Measurements from ENCODE around the gene TASOR2. TPM values are rescaled to one million over a fixed set of nuclear protein-coding genes. Genes with fewer than 3 reads are reported as not detected.

The TASOR2 gene
- total RNA-seq, 1 experiment from 2014 or later, result 55.3 TPM

GRCh38 chr10:5662708-5663579, 21.7 kb upstream of the TASOR2 start:
- Histone ChIP-seq H3K36me3 (0 out of 2 replicates have a peak, but pooled peaks cover 3% of the 10 kb centered on the region), H3K9me3 (replicated peaks) (no peaks in the 10 kb centered on the region), H3K27ac (no peak overlapping the region), H3K27me3 (replicated peaks) (peaks cover 8% of the 10 kb centered on the region), H3K4me3 (no peak overlapping the region), H3K4me1 (replicated peaks) (peaks cover 16% of the 10 kb centered on the region)
- no peak for DNase-seq (ENCODE audit: low read depth in 1 of 2, low spot score in 2 of 2)

- Histone ChIP-seq H3K4me1 (replicated peaks) (peaks cover 16% of the 10 kb centered on the region), H3K27ac (no peak overlapping the region), H3K27me3 (replicated peaks) (peaks cover 17% of the 10 kb centered on the region), H3K9me3 (replicated peaks) (no peaks in the 10 kb centered on the region), H3K4me3 (no peak overlapping the region), H3K36me3 (0 out of 2 replicates have a peak, but pooled peaks cover 3% of the 10 kb centered on the region)
- DNase-seq (ENCODE audit: low read depth in 1 of 2, low spot score in 2 of 2), result no peak
Observed at GRCh38 chr10:5663692-5664427, 20.8 kb upstream of the TASOR2 start.

GRCh38 chr10:5665373-5666007, 19.1 kb upstream of the TASOR2 start:
- H3K9me3 ChIP-seq (replicated peaks), result no peaks in the 10 kb centered on the region
- DNase-seq (ENCODE audit: low read depth in 1 of 2, low spot score in 2 of 2), result no peak
- peak overlapping the region; percentile 78 for H3K4me3 ChIP-seq
- no peak overlapping the region for H3K27ac ChIP-seq
- H3K27me3 ChIP-seq (replicated peaks), result peaks cover 21% of the 10 kb centered on the region
- H3K36me3 ChIP-seq, result 0 out of 2 replicates have a peak, but pooled peaks cover 3% of the 10 kb centered on the region
- peaks cover 16% of the 10 kb centered on the region for H3K4me1 ChIP-seq (replicated peaks)

DNA sequence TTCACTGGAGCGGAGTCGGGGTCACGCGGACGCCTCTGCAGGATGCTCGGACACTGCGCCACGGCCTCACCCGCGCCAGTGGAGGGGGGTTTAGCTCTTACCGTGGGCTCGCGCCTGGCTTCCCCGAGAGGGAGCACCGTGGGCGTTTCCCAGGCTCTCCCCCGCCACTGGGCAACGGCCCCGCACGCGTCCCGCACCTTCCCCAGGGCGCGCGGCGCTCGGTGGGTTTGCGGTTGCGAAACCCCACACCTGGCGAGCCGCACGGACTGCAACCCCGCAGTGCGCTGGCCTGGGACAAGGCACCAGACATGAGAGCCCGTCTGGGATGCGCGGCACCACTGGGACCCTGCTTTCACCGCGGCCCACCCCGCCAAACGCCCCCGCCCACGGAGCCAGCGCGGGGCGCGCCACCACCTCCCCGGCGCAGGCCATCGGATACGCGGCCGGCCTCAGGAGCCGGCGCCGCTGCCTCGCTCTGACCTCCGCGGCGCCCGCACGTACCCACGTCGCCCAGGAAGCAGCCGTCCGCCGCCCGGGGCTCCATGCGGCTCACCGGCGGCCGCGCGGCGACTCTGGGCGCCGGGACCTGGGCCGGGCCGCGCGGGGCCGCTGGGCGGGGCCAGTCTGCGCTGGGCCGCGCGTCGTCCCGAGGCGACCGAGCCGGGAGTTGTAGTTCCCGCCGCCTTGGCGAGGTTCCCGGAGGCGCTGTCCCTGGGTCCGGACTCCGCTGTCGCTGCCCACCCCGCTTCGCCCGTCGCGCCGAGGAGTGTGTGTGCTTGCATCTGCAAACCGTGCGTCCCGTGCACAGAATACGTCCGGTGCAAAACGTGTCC, 18.4 kb upstream of the TASOR2 start, which contains the start of gene ASB13:
ASB13 (minus strand) TSS at position 588 of the 833 bp plus-strand sequence; CDS start at position 544, 44 bp downstream.
- Histone ChIP-seq H3K36me3 (0 out of 2 replicates have a peak, but pooled peaks cover 3% of the 10 kb centered on the region), H3K4me3 (peak within 1 kb of the TSS; percentile 78), H3K9me3 (replicated peaks) (no peaks in the 10 kb centered on the region), H3K27ac (no peak within 1 kb of the TSS), H3K27me3 (replicated peaks) (peaks cover 21% of the 10 kb centered on the region), H3K4me1 (replicated peaks) (peaks cover 16% of the 10 kb centered on the region)
- DNase-seq (ENCODE audit: low read depth in 1 of 2, low spot score in 2 of 2), result peak; percentile 12 to 60

GRCh38 chr10:5666841-5667630, 17.6 kb upstream of the TASOR2 start:
- 0 out of 2 replicates have a peak, but pooled peaks cover 3% of the 10 kb centered on the region for H3K36me3 ChIP-seq
- peaks cover 16% of the 10 kb centered on the region for H3K4me1 ChIP-seq (replicated peaks)
- DNase-seq (ENCODE audit: low read depth in 1 of 2, low spot score in 2 of 2), result no peak
- H3K27ac ChIP-seq, result no peak overlapping the region
- no peaks in the 10 kb centered on the region for H3K9me3 ChIP-seq (replicated peaks)
- H3K27me3 ChIP-seq (replicated peaks), result peaks cover 21% of the 10 kb centered on the region
- H3K4me3 ChIP-seq, result peak overlapping the region; percentile 78

DNA sequence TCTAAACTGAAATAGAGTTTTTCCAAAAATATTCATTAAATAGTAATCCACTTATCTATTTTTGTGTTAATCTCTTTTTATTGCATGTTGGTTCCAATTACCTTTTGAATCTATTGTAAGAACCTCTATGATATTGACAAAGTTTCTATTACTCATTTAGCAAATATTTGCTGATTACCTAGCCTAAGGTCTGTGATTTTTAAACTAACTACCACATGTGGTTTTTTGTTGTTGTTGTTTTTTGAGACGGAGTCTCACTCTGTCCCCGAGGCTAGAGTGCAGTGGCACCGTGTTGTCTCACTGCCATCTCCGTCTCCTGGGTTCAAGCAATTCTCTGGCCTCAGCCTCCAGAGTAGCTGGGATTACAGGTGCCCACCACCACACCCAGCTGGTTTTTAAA, 16.2 kb upstream of the TASOR2 start:
- Histone ChIP-seq H3K4me1 (replicated peaks) (peaks cover 16% of the 10 kb centered on the region), H3K36me3 (0 out of 2 replicates have a peak, but pooled peaks cover 3% of the 10 kb centered on the region), H3K27ac (no peak overlapping the region), H3K4me3 (no peak overlapping the region), H3K9me3 (replicated peaks) (peaks cover 4% of the 10 kb centered on the region), H3K27me3 (replicated peaks) (peaks cover 21% of the 10 kb centered on the region)
- no peak for DNase-seq (ENCODE audit: low read depth in 1 of 2, low spot score in 2 of 2)

DNA sequence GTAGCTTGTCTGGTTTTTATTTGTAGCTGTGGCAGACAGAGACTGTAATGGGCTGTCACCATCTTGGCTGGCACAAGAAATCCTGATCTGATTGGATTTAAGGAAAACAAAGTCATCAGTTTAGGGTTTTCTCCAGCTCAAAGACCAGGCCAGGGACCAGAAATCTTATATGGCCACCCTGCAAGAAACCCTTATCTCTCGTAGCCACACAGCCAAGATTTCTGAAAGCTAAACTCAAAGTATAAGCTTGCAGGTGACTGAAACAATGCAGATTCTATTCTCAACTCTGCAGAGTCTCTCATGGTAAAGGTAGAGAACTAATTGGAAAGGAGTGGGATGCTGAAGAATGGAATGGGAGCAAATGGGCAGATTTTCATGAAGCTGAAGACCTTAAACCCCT, 15.0 kb upstream of the TASOR2 start:
- H3K27ac ChIP-seq, result no peak overlapping the region
- peaks cover 7% of the 10 kb centered on the region for H3K9me3 ChIP-seq (replicated peaks)
- no peak overlapping the region for H3K4me3 ChIP-seq
- 0 out of 2 replicates have a peak, but pooled peaks cover 3% of the 10 kb centered on the region for H3K36me3 ChIP-seq
- no peak for DNase-seq (ENCODE audit: low read depth in 1 of 2, low spot score in 2 of 2)
- H3K4me1 ChIP-seq (replicated peaks), result peaks cover 16% of the 10 kb centered on the region
- peaks cover 21% of the 10 kb centered on the region for H3K27me3 ChIP-seq (replicated peaks)

DNA sequence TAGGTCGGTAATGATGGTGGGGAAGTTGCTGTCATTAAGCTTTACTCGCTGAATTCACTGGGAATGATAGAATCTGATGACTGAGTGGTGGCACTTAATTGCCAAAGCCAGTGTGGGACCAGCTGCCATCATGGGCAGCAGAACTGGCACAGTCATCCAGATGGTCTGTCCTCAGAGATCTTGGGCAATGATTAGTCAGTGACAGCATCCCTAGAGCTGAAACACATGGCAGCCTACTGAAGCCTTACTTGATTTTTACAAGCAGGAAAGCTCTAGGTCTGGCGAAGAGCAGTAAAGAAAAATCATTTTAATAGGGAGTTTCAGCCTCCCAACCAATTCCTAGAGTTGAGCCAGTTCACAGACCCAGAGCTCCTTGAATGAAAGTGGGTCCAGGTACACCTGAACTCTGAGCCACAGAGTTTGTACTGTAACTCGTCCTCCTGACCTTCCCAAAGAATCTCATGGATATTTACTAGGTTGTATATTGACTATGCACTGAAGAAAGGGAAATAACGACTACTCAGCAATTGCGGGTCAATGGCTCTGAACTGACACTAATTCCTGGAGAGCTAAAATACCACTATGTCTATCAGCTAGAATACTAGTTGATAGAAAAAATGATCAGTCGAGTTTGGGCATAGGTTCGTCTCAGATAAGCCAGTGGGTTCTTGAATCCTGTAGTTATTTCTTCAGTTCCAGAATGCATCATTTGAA, 13.8 kb upstream of the TASOR2 start:
- Histone ChIP-seq H3K4me3 (no peak overlapping the region), H3K9me3 (replicated peaks) (peaks cover 7% of the 10 kb centered on the region), H3K36me3 (0 out of 2 replicates have a peak, but pooled peaks cover 3% of the 10 kb centered on the region), H3K27me3 (replicated peaks) (peaks cover 21% of the 10 kb centered on the region), H3K27ac (no peak overlapping the region), H3K4me1 (replicated peaks) (peaks cover 11% of the 10 kb centered on the region)
- no peak for DNase-seq (ENCODE audit: low read depth in 1 of 2, low spot score in 2 of 2)

- Histone ChIP-seq H3K9me3 (replicated peaks) (0 out of 2 replicates have a peak, but pooled peaks cover 3% of the 10 kb centered on the region), H3K4me3 (no peak overlapping the region), H3K4me1 (replicated peaks) (no peaks in the 10 kb centered on the region), H3K27ac (no peak overlapping the region), H3K27me3 (replicated peaks) (no peaks in the 10 kb centered on the region; the same call in 1 of the 2 replicates), H3K36me3 (no peaks in the 10 kb centered on the region)
- DNase-seq (ENCODE audit: low read depth in 1 of 2, low spot score in 2 of 2), result no peak
Observed at GRCh38 chr10:5678397-5679036, 6.1 kb upstream of the TASOR2 start.

DNA sequence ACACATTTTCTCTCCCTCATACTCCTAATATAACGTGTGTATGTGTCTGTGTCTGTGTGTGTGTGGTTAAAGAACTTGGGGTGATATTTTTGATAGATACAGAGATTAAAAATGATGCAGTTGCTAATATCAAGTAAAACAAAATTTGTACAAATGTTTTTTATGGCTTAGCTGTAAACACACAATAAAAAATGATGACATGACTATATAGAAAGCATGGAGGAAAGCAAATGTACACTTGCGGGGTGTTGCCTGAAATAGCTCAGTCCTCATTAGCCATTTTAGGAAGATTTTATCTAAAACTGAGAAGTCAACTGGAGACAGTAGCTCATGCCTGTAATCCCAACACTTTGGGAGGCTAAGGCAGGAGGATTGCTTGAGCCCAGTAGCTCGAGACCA, 5.6 kb upstream of the TASOR2 start:
- Histone ChIP-seq H3K9me3 (replicated peaks) (peaks cover 4% of the 10 kb centered on the region; the same call in 1 of the 2 replicates), H3K36me3 (no peaks in the 10 kb centered on the region), H3K4me1 (replicated peaks) (peaks cover under 1% of the 10 kb centered on the region), H3K27me3 (replicated peaks) (no peaks in the 10 kb centered on the region; the same call in 1 of the 2 replicates), H3K4me3 (no peak overlapping the region), H3K27ac (no peak overlapping the region)
- DNase-seq (ENCODE audit: low read depth in 1 of 2, low spot score in 2 of 2), result no peak

- no peaks in the 10 kb centered on the region; the same call in 1 of the 2 replicates for H3K27me3 ChIP-seq (replicated peaks)
- no peak overlapping the region for H3K27ac ChIP-seq
- peak in 1 of 2 experiments; percentile 11 for DNase-seq (ENCODE audit: low read depth in 1 of 2, low spot score in 2 of 2)
- H3K9me3 ChIP-seq (replicated peaks), result peaks cover 3% of the 10 kb centered on the region; the same call in 1 of the 2 replicates
- H3K4me1 ChIP-seq (replicated peaks), result peaks cover 5% of the 10 kb centered on the region
- H3K36me3 ChIP-seq, result no peaks in the 10 kb centered on the region
- no peak overlapping the region for H3K4me3 ChIP-seq
Observed at GRCh38 chr10:5679606-5680005, 5.0 kb upstream of the TASOR2 start.
